Measurements from ENCODE around the gene HERPUD2. TPM values are rescaled to one million over a fixed set of nuclear protein-coding genes. Genes with fewer than 3 reads are reported as not detected.
A peak's percentile ranks its signal among the peaks of the same experiment; 100 is the strongest.

Gene HERPUD2
- total RNA-seq, 1 donor from 2014 or later = 29.8 TPM

DNA sequence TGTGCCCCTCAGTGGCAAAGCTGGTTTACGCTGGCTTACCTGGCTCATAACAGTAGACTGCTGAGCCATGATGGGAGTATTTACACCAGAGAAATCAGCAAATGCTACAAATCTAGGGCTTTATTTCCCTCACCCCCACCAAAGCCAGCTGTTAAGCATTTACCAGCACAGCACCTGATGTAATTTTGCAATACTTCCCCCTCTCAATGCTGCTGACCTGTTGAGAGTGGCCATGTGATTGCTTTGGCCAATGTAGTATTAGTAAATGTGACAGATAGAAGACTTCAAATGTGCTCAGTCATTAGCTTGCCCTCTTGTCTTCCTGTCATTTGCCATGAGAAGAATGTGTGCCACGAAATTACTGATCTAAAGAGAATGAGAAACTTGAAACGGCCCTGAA, 46.6 kb downstream of the HERPUD2 start:
- Mint-ChIP-seq H3K27ac (peak overlapping the region; percentile 50), H3K4me1 (ENCODE audit: unreplicated experiment) (peaks cover 22% of the 10 kb centered on the region), H3K4me3 (peak overlapping the region; percentile 60), H3K27me3 (no peaks in the 10 kb centered on the region), H3K36me3 (peaks cover 33% of the 10 kb centered on the region), H3K9me3 (peaks cover 10% of the 10 kb centered on the region)
- DNase-seq (ENCODE audit: extremely low spot score, unreplicated experiment) = no peak
- TF ChIP-seq, protein P1, sequence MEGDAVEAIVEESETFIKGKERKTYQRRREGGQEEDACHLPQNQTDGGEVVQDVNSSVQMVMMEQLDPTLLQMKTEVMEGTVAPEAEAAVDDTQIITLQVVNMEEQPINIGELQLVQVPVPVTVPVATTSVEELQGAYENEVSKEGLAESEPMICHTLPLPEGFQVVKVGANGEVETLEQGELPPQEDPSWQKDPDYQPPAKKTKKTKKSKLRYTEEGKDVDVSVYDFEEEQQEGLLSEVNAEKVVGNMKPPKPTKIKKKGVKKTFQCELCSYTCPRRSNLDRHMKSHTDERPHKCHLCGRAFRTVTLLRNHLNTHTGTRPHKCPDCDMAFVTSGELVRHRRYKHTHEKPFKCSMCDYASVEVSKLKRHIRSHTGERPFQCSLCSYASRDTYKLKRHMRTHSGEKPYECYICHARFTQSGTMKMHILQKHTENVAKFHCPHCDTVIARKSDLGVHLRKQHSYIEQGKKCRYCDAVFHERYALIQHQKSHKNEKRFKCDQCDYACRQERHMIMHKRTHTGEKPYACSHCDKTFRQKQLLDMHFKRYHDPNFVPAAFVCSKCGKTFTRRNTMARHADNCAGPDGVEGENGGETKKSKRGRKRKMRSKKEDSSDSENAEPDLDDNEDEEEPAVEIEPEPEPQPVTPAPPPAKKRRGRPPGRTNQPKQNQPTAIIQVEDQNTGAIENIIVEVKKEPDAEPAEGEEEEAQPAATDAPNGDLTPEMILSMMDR (conservative IDR thresholded peaks at IDR 0.05) = no peak

- Mint-ChIP-seq H3K27me3 (no peaks in the 10 kb centered on the region), H3K9me3 (peaks cover 7% of the 10 kb centered on the region), H3K36me3 (peaks cover 23% of the 10 kb centered on the region), H3K4me1 (ENCODE audit: unreplicated experiment) (peaks cover 26% of the 10 kb centered on the region), H3K4me3 (peak overlapping the region; percentile 67), H3K27ac (peak overlapping the region; percentile 84)
- TF ChIP-seq, protein P1 (conservative IDR thresholded peaks at IDR 0.05) = no peak
- DNase-seq (ENCODE audit: extremely low spot score, unreplicated experiment) = no peak
Measured at GRCh38 chr7:35647171-35647574, 47.8 kb downstream of the HERPUD2 start.

- no peak for DNase-seq (ENCODE audit: extremely low spot score, unreplicated experiment)
- Mint-ChIP-seq H3K4me1 (ENCODE audit: unreplicated experiment) (peaks cover 34% of the 10 kb centered on the region), H3K9me3 (peaks cover 5% of the 10 kb centered on the region), H3K36me3 (peaks cover 19% of the 10 kb centered on the region), H3K27ac (peak overlapping the region; percentile 84), H3K27me3 (no peaks in the 10 kb centered on the region), H3K4me3 (peak overlapping the region; percentile 49)
- TF ChIP-seq, protein P1 (conservative IDR thresholded peaks at IDR 0.05) = no peak
Measured at GRCh38 chr7:35646289-35647023, 48.5 kb downstream of the HERPUD2 start.

DNA sequence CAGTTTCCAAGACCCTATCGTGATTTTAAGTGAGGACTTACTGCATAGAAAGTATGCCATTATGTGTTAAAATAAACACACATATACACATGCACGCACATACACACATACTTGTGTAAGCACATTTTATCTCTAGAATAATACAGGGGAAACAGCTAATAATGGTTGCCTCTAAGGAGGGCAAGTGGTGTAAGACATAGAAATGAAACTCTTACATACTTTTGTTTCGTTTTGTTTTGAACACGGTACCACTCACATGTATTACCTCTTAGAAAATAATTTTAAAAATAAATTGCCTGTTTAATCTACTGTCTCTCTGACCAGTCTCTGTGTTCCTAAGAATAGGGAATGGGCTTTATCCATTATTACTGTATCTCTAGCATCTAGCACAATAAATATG, 49.2 kb downstream of the HERPUD2 start:
- Mint-ChIP-seq H3K27ac (no peak overlapping the region), H3K4me1 (ENCODE audit: unreplicated experiment) (peaks cover 37% of the 10 kb centered on the region), H3K36me3 (peaks cover 15% of the 10 kb centered on the region), H3K4me3 (no peak overlapping the region), H3K9me3 (peaks cover 5% of the 10 kb centered on the region), H3K27me3 (no peaks in the 10 kb centered on the region)
- TF ChIP-seq, protein P1 (conservative IDR thresholded peaks at IDR 0.05) = no peak
- no peak for DNase-seq (ENCODE audit: extremely low spot score, unreplicated experiment)

GRCh38 chr7:35630024-35630972, 64.6 kb downstream of the HERPUD2 start:
- DNase-seq (ENCODE audit: extremely low spot score, unreplicated experiment) = no peak
- no peaks in the 10 kb centered on the region for H3K27me3 Mint-ChIP-seq
- TF ChIP-seq, protein P1 (conservative IDR thresholded peaks at IDR 0.05) = no peak
- peaks cover 22% of the 10 kb centered on the region for H3K36me3 Mint-ChIP-seq
- H3K4me3 Mint-ChIP-seq = no peak overlapping the region
- H3K27ac Mint-ChIP-seq = no peak overlapping the region
- H3K4me1 Mint-ChIP-seq (ENCODE audit: unreplicated experiment) = no peaks in the 10 kb centered on the region
- no peaks in the 10 kb centered on the region for H3K9me3 Mint-ChIP-seq
